ENCODE measurements around the gene MTF2.

The MTF2 gene

GRCh38 chr1:93106226-93106625, 27.1 kb downstream of the MTF2 start:
- peaks cover 16% of the 10 kb centered on the region for H3K79me2 ChIP-seq
- no peaks in the 10 kb centered on the region for H3K27me3 ChIP-seq (ENCODE audit: control insufficient read depth, insufficient read depth, low read length)
- H3K4me2 ChIP-seq (ENCODE audit: low read length): no peak overlapping the region
- no peak for TF ChIP-seq CTCF (IDR thresholded peaks at IDR 0.05)
- H3K4me1 ChIP-seq: no peaks in the 10 kb centered on the region
- no peaks in the 10 kb centered on the region for H3K36me3 ChIP-seq (ENCODE audit: control insufficient read depth, insufficient read depth, low read length)
- H3K9ac ChIP-seq: no peak overlapping the region
- no peak overlapping the region for H2AFZ ChIP-seq
- no peak overlapping the region for H3K4me3 ChIP-seq (ENCODE audit: low read depth, low read length)
- no peaks in the 10 kb centered on the region for H3K9me3 ChIP-seq (ENCODE audit: control insufficient read depth, low read length)
- no peak overlapping the region for H3K27ac ChIP-seq

GRCh38 chr1:93107395-93107794, 28.3 kb downstream of the MTF2 start:
- Histone ChIP-seq H3K4me3 (ENCODE audit: low read depth, low read length) (no peak overlapping the region), H3K27me3 (ENCODE audit: control insufficient read depth, insufficient read depth, low read length) (no peaks in the 10 kb centered on the region), H3K4me1 (no peaks in the 10 kb centered on the region), H3K36me3 (ENCODE audit: control insufficient read depth, insufficient read depth, low read length) (no peaks in the 10 kb centered on the region), H2AFZ (no peak overlapping the region), H3K9me3 (ENCODE audit: control insufficient read depth, low read length) (no peaks in the 10 kb centered on the region), H3K4me2 (ENCODE audit: low read length) (no peak overlapping the region), H3K79me2 (peaks cover 10% of the 10 kb centered on the region), H3K27ac (no peak overlapping the region), H3K9ac (no peak overlapping the region)
- TF ChIP-seq CTCF (IDR thresholded peaks at IDR 0.05): no peak

DNA sequence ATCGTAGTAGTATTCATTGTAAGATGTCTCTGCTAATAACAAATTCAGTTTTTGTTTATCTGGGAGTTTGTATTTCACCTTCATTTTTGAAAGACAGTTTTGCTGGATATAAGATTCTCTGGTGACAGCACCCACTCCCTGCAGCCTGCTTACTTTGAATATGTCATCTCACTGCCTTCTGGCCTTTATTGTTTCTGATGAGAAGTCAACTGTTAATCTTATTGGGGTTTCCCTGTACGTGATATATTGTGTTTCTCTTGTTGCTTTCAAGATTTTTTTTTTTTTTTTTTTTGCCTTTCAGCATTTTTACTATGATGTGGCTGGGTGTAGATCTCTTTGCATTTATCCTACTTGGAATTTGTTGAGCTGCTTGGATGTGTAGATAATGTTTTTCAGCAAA, 29.3 kb downstream of the MTF2 start:
- Histone ChIP-seq H3K27me3 (ENCODE audit: control insufficient read depth, insufficient read depth, low read length) (no peaks in the 10 kb centered on the region), H2AFZ (no peak overlapping the region), H3K27ac (no peak overlapping the region), H3K4me1 (no peaks in the 10 kb centered on the region), H3K9me3 (ENCODE audit: control insufficient read depth, low read length) (no peaks in the 10 kb centered on the region), H3K36me3 (ENCODE audit: control insufficient read depth, insufficient read depth, low read length) (no peaks in the 10 kb centered on the region), H3K79me2 (peaks cover 9% of the 10 kb centered on the region), H3K4me2 (ENCODE audit: low read length) (no peak overlapping the region), H3K9ac (no peak overlapping the region), H3K4me3 (ENCODE audit: low read depth, low read length) (no peak overlapping the region)
- TF ChIP-seq CTCF (IDR thresholded peaks at IDR 0.05): no peak

DNA sequence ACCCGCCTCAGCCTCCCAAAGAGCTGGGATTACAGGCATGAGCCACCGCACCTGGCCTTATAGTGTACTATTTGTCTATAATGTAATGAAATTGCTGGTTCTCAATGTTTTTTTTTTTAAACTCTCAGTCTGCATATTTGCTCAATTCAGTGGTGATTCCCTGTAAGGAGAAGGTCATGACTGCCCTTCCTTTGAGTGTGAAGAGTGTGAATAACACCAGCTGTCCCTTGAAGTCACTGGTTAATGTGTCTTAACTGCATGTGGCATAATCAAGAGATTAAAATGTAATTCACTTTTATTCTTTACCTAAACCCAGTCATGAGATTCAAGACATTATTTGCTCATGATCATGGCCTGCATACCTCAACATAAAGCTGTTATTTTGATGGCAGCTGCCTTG, 30.5 kb downstream of the MTF2 start:
- no peak overlapping the region for H3K27ac ChIP-seq
- H3K9ac ChIP-seq: no peak overlapping the region
- H3K36me3 ChIP-seq (ENCODE audit: control insufficient read depth, insufficient read depth, low read length): no peaks in the 10 kb centered on the region
- peaks cover 9% of the 10 kb centered on the region for H3K79me2 ChIP-seq
- no peaks in the 10 kb centered on the region for H3K4me1 ChIP-seq
- H3K4me3 ChIP-seq (ENCODE audit: low read depth, low read length): no peak overlapping the region
- no peak for TF ChIP-seq CTCF (IDR thresholded peaks at IDR 0.05)
- no peaks in the 10 kb centered on the region for H3K27me3 ChIP-seq (ENCODE audit: control insufficient read depth, insufficient read depth, low read length)
- no peaks in the 10 kb centered on the region for H3K9me3 ChIP-seq (ENCODE audit: control insufficient read depth, low read length)
- no peak overlapping the region for H2AFZ ChIP-seq
- no peak overlapping the region for H3K4me2 ChIP-seq (ENCODE audit: low read length)

- TF ChIP-seq CTCF (IDR thresholded peaks at IDR 0.05): no peak
- H3K4me1 ChIP-seq: no peaks in the 10 kb centered on the region
- peaks cover 9% of the 10 kb centered on the region for H3K79me2 ChIP-seq
- no peak overlapping the region for H2AFZ ChIP-seq
- no peak overlapping the region for H3K4me3 ChIP-seq (ENCODE audit: low read depth, low read length)
- no peaks in the 10 kb centered on the region for H3K36me3 ChIP-seq (ENCODE audit: control insufficient read depth, insufficient read depth, low read length)
- no peak overlapping the region for H3K9ac ChIP-seq
- H3K27me3 ChIP-seq (ENCODE audit: control insufficient read depth, insufficient read depth, low read length): no peaks in the 10 kb centered on the region
- H3K27ac ChIP-seq: no peak overlapping the region
- no peaks in the 10 kb centered on the region for H3K9me3 ChIP-seq (ENCODE audit: control insufficient read depth, low read length)
- H3K4me2 ChIP-seq (ENCODE audit: low read length): no peak overlapping the region
These were observed 32.0 kb downstream of the MTF2 start for GRCh38 chr1:93111065-93111464.

Measured in parathyroid adenoma (tissue), 2 donors.